HEK293 (cell line): ENCODE results near the gene LRRC52.

Experiments
- ZBTB7A ChIP-seq: fragments of 450-650 bp; formaldehyde crosslinking; IDR thresholded peaks from 2 replicates; pipeline ENCODE4 v1.5.1; 2016; ENCODE audit warnings: low read depth, missing biosample characterization, missing genetic modification characterization
- ZBTB8A ChIP-seq: fragments of 450-650 bp; formaldehyde crosslinking; IDR thresholded peaks from 2 replicates; pipeline ENCODE4 v1.5.1; 2016; ENCODE audit warnings: missing biosample characterization, missing genetic modification characterization
- ZFP3 ChIP-seq: fragments of 450-650 bp; formaldehyde crosslinking; IDR thresholded peaks from 2 replicates; pipeline ENCODE4 v1.5.1; 2016; ENCODE audit warnings: low read depth, missing biosample characterization, missing genetic modification characterization
- ZNF274 ChIP-seq, 2 experiments: fragments of 200-500 bp in 1 of 2; fragments of 450-650 bp in 1 of 2; sonication (Bioruptor generic) in 1 of 2; formaldehyde crosslinking in 1 of 2; IDR thresholded peaks; 2 replicates each; pipeline versions ENCODE4 v1.5.1 to v1.6.1; 2014 to 2016; ENCODE audit warnings: borderline replicate concordance in 1 of 2, inconsistent platforms in 1 of 2, low read length in 1 of 2, missing biosample characterization in 1 of 2, missing genetic modification characterization in 1 of 2
- ZNF366 ChIP-seq: fragments of 450-650 bp; formaldehyde crosslinking; conservative IDR thresholded peaks from 2 replicates; pipeline ENCODE4 v1.5.1; 2016; ENCODE audit warnings: missing biosample characterization, missing genetic modification characterization
- ZNF530 ChIP-seq: fragments of 450-650 bp; formaldehyde crosslinking; IDR thresholded peaks from 2 replicates; pipeline ENCODE4 v1.5.1; 2016; ENCODE audit warnings: low read depth, missing biosample characterization, missing genetic modification characterization
- ZNF792 ChIP-seq: fragments of 450-650 bp; formaldehyde crosslinking; IDR thresholded peaks from 2 replicates; pipeline ENCODE4 v1.5.1; 2016; ENCODE audit warnings: missing biosample characterization, missing genetic modification characterization
- TF ChIP-seq, protein P1 (sequence below): fragments of 450-650 bp; formaldehyde crosslinking; IDR thresholded peaks from 2 replicates; pipeline ENCODE4 v1.5.1; 2016; ENCODE audit warnings: missing biosample characterization, missing genetic modification characterization
- TF ChIP-seq, protein P2 (sequence below): fragments of 450-650 bp; formaldehyde crosslinking; IDR thresholded peaks from 2 replicates; pipeline ENCODE4 v1.5.1; 2017; ENCODE audit warnings: missing biosample characterization, missing genetic modification characterization
- TF ChIP-seq, protein P3 (sequence below): fragments of 450-650 bp; IDR thresholded peaks from 2 replicates; pipeline ENCODE4 v1.5.1; 2018; ENCODE audit warnings: missing biosample characterization, mild to moderate bottlenecking, missing genetic modification characterization
- TF ChIP-seq, protein P4 (sequence below): fragments of 450-650 bp; formaldehyde crosslinking; IDR thresholded peaks from 2 replicates; pipeline ENCODE4 v1.5.1; 2016; ENCODE audit warnings: missing biosample characterization, missing genetic modification characterization, low read depth
- TF ChIP-seq, protein P5 (sequence below): sonication (generic); formaldehyde crosslinking; IDR thresholded peaks from 2 replicates; pipeline ENCODE4 v1.8.1; 2022; ENCODE audit warnings: mild to moderate bottlenecking, moderate library complexity, missing genetic modification reagents
- TF ChIP-seq, protein P6 (sequence below): fragments of 450-650 bp; formaldehyde crosslinking; IDR thresholded peaks from 2 replicates; pipeline ENCODE4; 2016; ENCODE audit warnings: missing biosample characterization, missing genetic modification characterization

DNA sequence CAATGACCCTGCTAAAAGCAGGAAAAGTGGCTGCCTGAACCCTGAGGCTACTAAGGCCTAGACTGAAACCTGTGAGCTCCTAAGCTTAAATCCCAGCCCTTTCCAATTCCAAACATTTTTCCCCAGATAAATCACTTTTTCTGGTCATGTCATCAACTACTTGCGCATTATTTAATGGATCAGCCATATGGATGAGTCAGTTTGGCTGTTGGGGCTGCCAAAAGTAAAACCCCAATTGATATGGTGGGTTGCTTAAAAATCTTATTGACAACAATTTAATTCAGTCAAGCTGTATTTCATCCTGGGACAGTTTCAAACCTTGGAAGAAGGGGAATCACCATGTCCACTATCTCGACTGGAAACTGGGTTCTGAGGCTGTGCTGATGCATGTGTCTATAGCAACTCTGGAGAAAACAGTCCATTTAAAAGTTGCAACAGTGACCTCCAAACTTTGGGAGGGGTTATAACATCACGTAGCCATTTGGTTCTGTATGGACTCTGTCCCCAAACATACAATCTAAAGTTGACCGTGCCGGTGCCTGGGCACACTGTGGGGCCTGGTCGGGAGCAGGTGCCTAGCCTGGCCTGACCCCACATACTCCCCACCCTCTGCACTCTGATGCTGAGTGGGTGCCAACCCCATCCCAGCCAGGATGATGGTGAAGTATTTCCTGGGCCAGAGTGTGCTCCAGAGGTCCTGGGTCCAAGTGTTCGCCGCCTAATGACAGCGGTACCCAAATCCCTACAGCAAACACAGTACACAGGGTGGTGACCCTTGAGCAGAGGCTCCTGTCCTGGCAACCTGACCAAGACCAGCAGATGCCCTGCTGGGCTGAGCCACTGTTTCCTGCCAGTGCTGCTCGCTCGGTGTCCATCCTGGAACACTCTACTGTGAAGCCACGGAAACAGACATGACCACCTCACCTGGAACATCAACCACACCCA, 46.5 kb upstream of the LRRC52 start:
- TF ChIP-seq ZNF366 (no peak), ZNF274 (IDR thresholded peaks at IDR 0.05; ENCODE audit: low read length) (no peak), ZNF274 (tag by site-specific recombination; IDR thresholded peaks at IDR 0.05; ENCODE audit: borderline replicate concordance) (no peak), ZFP3 (tag by site-specific recombination) (no peak), ZNF530 (tag by site-specific recombination) (no peak), ZBTB7A (tag by site-specific recombination) (no peak), ZNF792 (no peak), ZBTB8A (no peak)
- TF ChIP-seq, protein P1, sequence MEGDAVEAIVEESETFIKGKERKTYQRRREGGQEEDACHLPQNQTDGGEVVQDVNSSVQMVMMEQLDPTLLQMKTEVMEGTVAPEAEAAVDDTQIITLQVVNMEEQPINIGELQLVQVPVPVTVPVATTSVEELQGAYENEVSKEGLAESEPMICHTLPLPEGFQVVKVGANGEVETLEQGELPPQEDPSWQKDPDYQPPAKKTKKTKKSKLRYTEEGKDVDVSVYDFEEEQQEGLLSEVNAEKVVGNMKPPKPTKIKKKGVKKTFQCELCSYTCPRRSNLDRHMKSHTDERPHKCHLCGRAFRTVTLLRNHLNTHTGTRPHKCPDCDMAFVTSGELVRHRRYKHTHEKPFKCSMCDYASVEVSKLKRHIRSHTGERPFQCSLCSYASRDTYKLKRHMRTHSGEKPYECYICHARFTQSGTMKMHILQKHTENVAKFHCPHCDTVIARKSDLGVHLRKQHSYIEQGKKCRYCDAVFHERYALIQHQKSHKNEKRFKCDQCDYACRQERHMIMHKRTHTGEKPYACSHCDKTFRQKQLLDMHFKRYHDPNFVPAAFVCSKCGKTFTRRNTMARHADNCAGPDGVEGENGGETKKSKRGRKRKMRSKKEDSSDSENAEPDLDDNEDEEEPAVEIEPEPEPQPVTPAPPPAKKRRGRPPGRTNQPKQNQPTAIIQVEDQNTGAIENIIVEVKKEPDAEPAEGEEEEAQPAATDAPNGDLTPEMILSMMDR (tag by site-specific recombination), result no peak
- TF ChIP-seq, protein P2, sequence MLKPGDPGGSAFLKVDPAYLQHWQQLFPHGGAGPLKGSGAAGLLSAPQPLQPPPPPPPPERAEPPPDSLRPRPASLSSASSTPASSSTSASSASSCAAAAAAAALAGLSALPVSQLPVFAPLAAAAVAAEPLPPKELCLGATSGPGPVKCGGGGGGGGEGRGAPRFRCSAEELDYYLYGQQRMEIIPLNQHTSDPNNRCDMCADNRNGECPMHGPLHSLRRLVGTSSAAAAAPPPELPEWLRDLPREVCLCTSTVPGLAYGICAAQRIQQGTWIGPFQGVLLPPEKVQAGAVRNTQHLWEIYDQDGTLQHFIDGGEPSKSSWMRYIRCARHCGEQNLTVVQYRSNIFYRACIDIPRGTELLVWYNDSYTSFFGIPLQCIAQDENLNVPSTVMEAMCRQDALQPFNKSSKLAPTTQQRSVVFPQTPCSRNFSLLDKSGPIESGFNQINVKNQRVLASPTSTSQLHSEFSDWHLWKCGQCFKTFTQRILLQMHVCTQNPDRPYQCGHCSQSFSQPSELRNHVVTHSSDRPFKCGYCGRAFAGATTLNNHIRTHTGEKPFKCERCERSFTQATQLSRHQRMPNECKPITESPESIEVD (tag by site-specific recombination), result no peak
- TF ChIP-seq, protein P3, sequence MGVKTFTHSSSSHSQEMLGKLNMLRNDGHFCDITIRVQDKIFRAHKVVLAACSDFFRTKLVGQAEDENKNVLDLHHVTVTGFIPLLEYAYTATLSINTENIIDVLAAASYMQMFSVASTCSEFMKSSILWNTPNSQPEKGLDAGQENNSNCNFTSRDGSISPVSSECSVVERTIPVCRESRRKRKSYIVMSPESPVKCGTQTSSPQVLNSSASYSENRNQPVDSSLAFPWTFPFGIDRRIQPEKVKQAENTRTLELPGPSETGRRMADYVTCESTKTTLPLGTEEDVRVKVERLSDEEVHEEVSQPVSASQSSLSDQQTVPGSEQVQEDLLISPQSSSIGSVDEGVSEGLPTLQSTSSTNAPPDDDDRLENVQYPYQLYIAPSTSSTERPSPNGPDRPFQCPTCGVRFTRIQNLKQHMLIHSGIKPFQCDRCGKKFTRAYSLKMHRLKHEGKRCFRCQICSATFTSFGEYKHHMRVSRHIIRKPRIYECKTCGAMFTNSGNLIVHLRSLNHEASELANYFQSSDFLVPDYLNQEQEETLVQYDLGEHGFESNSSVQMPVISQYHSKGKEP (tag by site-specific recombination), result no peak
- TF ChIP-seq, protein P4, sequence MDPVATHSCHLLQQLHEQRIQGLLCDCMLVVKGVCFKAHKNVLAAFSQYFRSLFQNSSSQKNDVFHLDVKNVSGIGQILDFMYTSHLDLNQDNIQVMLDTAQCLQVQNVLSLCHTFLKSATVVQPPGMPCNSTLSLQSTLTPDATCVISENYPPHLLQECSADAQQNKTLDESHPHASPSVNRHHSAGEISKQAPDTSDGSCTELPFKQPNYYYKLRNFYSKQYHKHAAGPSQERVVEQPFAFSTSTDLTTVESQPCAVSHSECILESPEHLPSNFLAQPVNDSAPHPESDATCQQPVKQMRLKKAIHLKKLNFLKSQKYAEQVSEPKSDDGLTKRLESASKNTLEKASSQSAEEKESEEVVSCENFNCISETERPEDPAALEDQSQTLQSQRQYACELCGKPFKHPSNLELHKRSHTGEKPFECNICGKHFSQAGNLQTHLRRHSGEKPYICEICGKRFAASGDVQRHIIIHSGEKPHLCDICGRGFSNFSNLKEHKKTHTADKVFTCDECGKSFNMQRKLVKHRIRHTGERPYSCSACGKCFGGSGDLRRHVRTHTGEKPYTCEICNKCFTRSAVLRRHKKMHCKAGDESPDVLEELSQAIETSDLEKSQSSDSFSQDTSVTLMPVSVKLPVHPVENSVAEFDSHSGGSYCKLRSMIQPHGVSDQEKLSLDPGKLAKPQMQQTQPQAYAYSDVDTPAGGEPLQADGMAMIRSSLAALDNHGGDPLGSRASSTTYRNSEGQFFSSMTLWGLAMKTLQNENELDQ (tag by site-specific recombination), result no peak
- TF ChIP-seq, protein P5, sequence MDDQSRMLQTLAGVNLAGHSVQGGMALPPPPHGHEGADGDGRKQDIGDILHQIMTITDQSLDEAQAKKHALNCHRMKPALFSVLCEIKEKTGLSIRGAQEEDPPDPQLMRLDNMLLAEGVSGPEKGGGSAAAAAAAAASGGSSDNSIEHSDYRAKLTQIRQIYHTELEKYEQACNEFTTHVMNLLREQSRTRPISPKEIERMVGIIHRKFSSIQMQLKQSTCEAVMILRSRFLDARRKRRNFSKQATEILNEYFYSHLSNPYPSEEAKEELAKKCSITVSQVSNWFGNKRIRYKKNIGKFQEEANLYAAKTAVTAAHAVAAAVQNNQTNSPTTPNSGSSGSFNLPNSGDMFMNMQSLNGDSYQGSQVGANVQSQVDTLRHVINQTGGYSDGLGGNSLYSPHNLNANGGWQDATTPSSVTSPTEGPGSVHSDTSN (CRISPR knock-in tag), result no peak
- TF ChIP-seq, protein P6, sequence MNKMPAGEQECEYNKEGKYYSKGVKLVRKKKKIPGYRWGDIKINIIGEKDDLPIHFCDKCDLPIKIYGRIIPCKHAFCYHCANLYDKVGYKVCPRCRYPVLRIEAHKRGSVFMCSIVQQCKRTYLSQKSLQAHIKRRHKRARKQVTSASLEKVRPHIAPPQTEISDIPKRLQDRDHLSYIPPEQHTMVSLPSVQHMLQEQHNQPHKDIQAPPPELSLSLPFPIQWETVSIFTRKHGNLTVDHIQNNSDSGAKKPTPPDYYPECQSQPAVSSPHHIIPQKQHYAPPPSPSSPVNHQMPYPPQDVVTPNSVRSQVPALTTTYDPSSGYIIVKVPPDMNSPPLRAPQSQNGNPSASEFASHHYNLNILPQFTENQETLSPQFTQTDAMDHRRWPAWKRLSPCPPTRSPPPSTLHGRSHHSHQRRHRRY (tag by site-specific recombination), result no peak
